Measurements from ENCODE around the gene KCNC3. TPM values are rescaled to one million over a fixed set of nuclear protein-coding genes. Genes with fewer than 3 reads are reported as not detected.

Gene KCNC3
- total and polyA plus RNA-seq, 2 of the 13 experiments (the other 11 are each of a cell fraction or from before 2014, with no cell fraction given): 0.29 to 1.7 TPM

DNA sequence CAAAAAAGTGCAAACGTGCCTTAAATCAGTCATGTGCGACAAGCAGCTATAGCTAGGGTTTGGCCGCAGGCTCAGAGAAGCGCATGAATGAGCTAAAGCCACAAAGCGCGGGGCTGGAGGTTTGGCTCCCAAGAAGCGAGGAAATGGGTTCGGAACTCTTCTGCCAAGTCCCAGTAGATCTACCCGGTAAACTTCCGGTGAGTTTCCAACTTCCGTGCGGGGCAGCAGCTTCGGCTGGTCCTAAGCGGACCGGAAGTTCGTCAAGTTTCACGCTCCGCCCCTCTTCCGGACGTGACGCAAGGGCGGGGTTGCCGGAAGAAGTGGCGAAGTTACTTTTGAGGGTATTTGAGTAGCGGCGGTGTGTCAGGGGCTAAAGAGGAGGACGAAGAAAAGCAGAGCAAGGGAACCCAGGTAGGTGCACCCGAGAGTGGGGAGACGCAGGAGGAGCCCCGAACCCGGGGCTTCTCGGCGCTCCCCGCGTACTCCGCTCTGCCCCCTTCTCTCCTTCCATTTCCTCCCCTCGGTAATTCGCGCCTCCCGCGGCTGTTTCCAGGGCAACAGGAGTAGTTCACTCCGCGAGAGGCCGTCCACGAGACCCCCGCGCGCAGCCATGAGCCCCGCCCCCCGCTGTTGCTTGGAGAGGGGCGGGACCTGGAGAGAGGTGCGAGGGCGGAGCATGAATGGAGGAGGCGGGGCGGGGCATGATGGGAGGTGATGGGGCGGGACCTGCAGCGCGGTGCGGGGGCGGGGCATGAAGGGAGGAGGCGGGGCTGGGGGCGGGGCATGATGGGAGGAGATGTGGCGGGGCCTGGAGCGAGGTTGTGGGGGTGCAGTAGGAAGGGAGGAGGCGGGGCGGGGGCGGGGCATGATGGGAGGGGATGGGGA lies 47.2 kb upstream of the KCNC3 start, which contains the start of gene NR1H2 (continued):
- TF ChIP-seq ZNF605 (CRISPR knock-in tag; IDR thresholded peaks at IDR 0.05) (peak; percentile 83), HES4 (CRISPR knock-in tag; IDR thresholded peaks at IDR 0.05; ENCODE audit: borderline replicate concordance) (0 out of 2 replicates have a peak, but pooled peaks have one; percentile 38), MIER2 (CRISPR knock-in tag; IDR thresholded peaks at IDR 0.05) (no peak), THYN1 (CRISPR knock-in tag; IDR thresholded peaks at IDR 0.05; ENCODE audit: borderline replicate concordance, low read depth) (no peak), NFE2 (CRISPR knock-in tag; IDR thresholded peaks at IDR 0.05) (no peak), ZFP36 (IDR thresholded peaks at IDR 0.05; ENCODE audit: borderline replicate concordance, low read depth, low read length, partially characterized antibody) (no peak), ZNF674 (CRISPR knock-in tag; IDR thresholded peaks at IDR 0.05; ENCODE audit: low read depth) (no peak), RARA (CRISPR knock-in tag; IDR thresholded peaks at IDR 0.05) (peak; percentile 14; the same call in 1 of the 2 replicates), ATF1 (CRISPR knock-in tag; IDR thresholded peaks at IDR 0.05) (peak; percentile 94), ZNF83 (CRISPR knock-in tag; IDR thresholded peaks at IDR 0.05; ENCODE audit: borderline replicate concordance) (no peak), ZNF430 (CRISPR knock-in tag; IDR thresholded peaks at IDR 0.05) (0 out of 2 replicates have a peak, but pooled peaks have one; percentile 30), ZZZ3 (CRISPR knock-in tag; IDR thresholded peaks at IDR 0.05; ENCODE audit: borderline replicate concordance) (no peak; the same call in 1 of the 2 replicates), PHF5A (CRISPR knock-in tag; IDR thresholded peaks at IDR 0.05; ENCODE audit: low read depth, unreplicated experiment) (peak; percentile 63)

- DNase-seq (ENCODE audit: low spot score): no peak
- H3K4me2 ChIP-seq (ENCODE audit: low read depth, low read length): no peak overlapping the region
- WGBS (ENCODE audit: low lambda C conversion rate): 64% methylated on average over 10 of the region's 10 CpGs
- no peak overlapping the region for H3K27ac ChIP-seq (ENCODE audit: extremely low read length, insufficient read depth, low read length)
- no peaks in the 10 kb centered on the region for H3K9me3 ChIP-seq (ENCODE audit: low read length)
- ChIA-PET POLR2A (no interaction called here), CTCF (ENCODE audit: low intra/inter-chr PET ratio, low total read pairs) (no interaction called here)
- peaks cover 13% of the 10 kb centered on the region for H3K4me1 ChIP-seq (ENCODE audit: insufficient read depth, low read length)
- no peak overlapping the region for H3K9ac ChIP-seq (ENCODE audit: insufficient read depth, low read depth, low read length)
- H3K4me3 ChIP-seq (replicated peaks in 1 of 3; ENCODE audit: insufficient read depth in 1 of 3, low read depth in 2 of 3, low read length in 3 of 3): no peak overlapping the region
- H3K27me3 ChIP-seq (ENCODE audit: control insufficient read depth in 1 of 2, insufficient read depth in 2 of 2, low read length in 2 of 2): no peaks in the 10 kb centered on the region; a peak in 1 of 5 replicates
- in situ Hi-C loops (cut with HindIII; ENCODE audit: extremely low pct_ligation_motif_present, low pct_unique_long_range_greater_than_20kb) (loop anchor here (10.0 to 25.0 kb wide), 2 partner anchors 93 to 415 kb away; partner anchors contain the start of gene ACP4), intact Hi-C loops (cut with micrococcal nuclease; ENCODE audit: unreplicated experiment) (no loop called here)
- no peaks in the 10 kb centered on the region for H3K36me3 ChIP-seq (replicated peaks in 1 of 2; ENCODE audit: control insufficient read depth in 1 of 2, insufficient read depth in 2 of 2, low read length in 2 of 2)
- no TSS peak for BruUV-seq (replicated peaks)
- H4K20me1 ChIP-seq (ENCODE audit: insufficient read depth, low read length): no peaks in the 10 kb centered on the region
- H2AFZ ChIP-seq (ENCODE audit: low read length): no peak overlapping the region
- no peak for FAIRE-seq
- ATAC-seq: no peak
- H3K79me2 ChIP-seq (ENCODE audit: insufficient read depth, low read length): no peaks in the 10 kb centered on the region
- no peak for TF ChIP-seq MNT (IDR thresholded peaks at IDR 0.05)
- TF ChIP-seq, protein P1, sequence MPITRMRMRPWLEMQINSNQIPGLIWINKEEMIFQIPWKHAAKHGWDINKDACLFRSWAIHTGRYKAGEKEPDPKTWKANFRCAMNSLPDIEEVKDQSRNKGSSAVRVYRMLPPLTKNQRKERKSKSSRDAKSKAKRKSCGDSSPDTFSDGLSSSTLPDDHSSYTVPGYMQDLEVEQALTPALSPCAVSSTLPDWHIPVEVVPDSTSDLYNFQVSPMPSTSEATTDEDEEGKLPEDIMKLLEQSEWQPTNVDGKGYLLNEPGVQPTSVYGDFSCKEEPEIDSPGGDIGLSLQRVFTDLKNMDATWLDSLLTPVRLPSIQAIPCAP (CRISPR knock-in tag; IDR thresholded peaks at IDR 0.05; ENCODE audit: low read depth): no peak
- no peak for TF ChIP-seq ATF3 (CRISPR knock-in tag; IDR thresholded peaks at IDR 0.05)
- no peak for TF ChIP-seq ZNF660 (CRISPR knock-in tag; IDR thresholded peaks at IDR 0.05; ENCODE audit: borderline replicate concordance, low read depth)
- TF ChIP-seq KAT2B (IDR thresholded peaks at IDR 0.05; ENCODE audit: borderline replicate concordance, low read depth, low read length): no peak
- TF ChIP-seq, protein P2, sequence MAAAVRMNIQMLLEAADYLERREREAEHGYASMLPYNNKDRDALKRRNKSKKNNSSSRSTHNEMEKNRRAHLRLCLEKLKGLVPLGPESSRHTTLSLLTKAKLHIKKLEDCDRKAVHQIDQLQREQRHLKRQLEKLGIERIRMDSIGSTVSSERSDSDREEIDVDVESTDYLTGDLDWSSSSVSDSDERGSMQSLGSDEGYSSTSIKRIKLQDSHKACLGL (CRISPR knock-in tag; IDR thresholded peaks at IDR 0.05): no peak
- no peak for TF ChIP-seq SIX1 (CRISPR knock-in tag; IDR thresholded peaks at IDR 0.05; ENCODE audit: borderline replicate concordance)
These were observed 42.8 kb upstream of the KCNC3 start for GRCh38 chr19:50371914-50372475.

Measured in HepG2 (cell line).